Breast epithelium (tissue), 3 donors: ENCODE results near the gene ST8SIA2.

Experiments
- CTCF ChIP-seq, 3 donors: fragments of 450-650 bp; IDR thresholded peaks; one replicate each; pipeline ENCODE4 v1.5.1; 2016 to 2017; ENCODE audit warnings: antibody characterized with exemption in 3 of 3, mild to moderate bottlenecking in 3 of 3, moderate library complexity in 3 of 3
- POLR2AphosphoS5 ChIP-seq, 3 donors: sonication (generic); formaldehyde crosslinking; IDR thresholded peaks; one replicate each; pipeline ENCODE4 v1.6.1; 2017; ENCODE audit warnings: antibody characterized with exemption in 3 of 3

GRCh38 chr15:92417716-92418115, 24.0 kb downstream of the ST8SIA2 start:
- TF ChIP-seq CTCF (IDR thresholded peaks at IDR 0.05): no peak
- no peak for TF ChIP-seq POLR2AphosphoS5 (IDR thresholded peaks at IDR 0.05)
